DOHH2 (cell line): ENCODE measurements around the gene PITPNC1.

ENCODE experiments used
- H3F3A ChIP-seq: fragments of 200-600 bp; sonication (generic), shearing (Covaris generic); 2 replicates; pipeline ENCODE4 v1.6.0; 2016; ENCODE audit warnings: antibody characterized with exemption, mild to moderate bottlenecking; ENCODE audit not compliant: control insufficient read depth, insufficient read depth
- H3K27ac ChIP-seq: fragments of 200-600 bp; sonication (generic); 2 replicates; pipeline ENCODE4 v1.5.1; 2014; ENCODE audit warnings: low read depth, mild to moderate bottlenecking, low read length, moderate library complexity
- H3K27me3 ChIP-seq: fragments of 200-600 bp; sonication (generic); 2 replicates; pipeline ENCODE4 v1.6.1; 2014; ENCODE audit warnings: mild to moderate bottlenecking, low read length, mixed read lengths; ENCODE audit not compliant: control insufficient read depth
- H3K36me3 ChIP-seq: fragments of 200-600 bp; sonication (generic); 2 replicates; pipeline ENCODE4 v1.6.1; 2014; ENCODE audit warnings: mild to moderate bottlenecking, low read length, moderate library complexity, mixed read lengths; ENCODE audit not compliant: control insufficient read depth
- H3K4me1 ChIP-seq: fragments of 200-600 bp; sonication (generic); 2 replicates; pipeline ENCODE4 v1.6.1; 2014; ENCODE audit warnings: mild to moderate bottlenecking, low read length, mixed read lengths; ENCODE audit not compliant: control insufficient read depth
- H3K4me2 ChIP-seq: fragments of 200-600 bp; sonication (generic); 2 replicates; pipeline ENCODE4 v1.6.0; 2014; ENCODE audit warnings: mild to moderate bottlenecking, low read length, moderate library complexity
- H3K4me3 ChIP-seq: fragments of 200-600 bp; sonication (generic); 2 replicates; pipeline ENCODE4 v1.5.1; 2014; ENCODE audit warnings: mild to moderate bottlenecking, low read length, mixed read lengths
- H3K79me2 ChIP-seq: fragments of 200-600 bp; sonication (generic); 2 replicates; pipeline ENCODE4 v1.6.1; 2014; ENCODE audit warnings: mild to moderate bottlenecking, low read length, mixed read lengths; ENCODE audit not compliant: control insufficient read depth
- H3K9me2 ChIP-seq: fragments of 200-600 bp; sonication (generic); replicated peaks from 2 replicates; pipeline ENCODE4 v1.6.1; 2014; ENCODE audit warnings: mild to moderate bottlenecking, low read length, mixed read lengths; ENCODE audit not compliant: control insufficient read depth
- H3K9me3 ChIP-seq: fragments of 200-600 bp; sonication (generic); 2 replicates; pipeline ENCODE4 v1.6.1; 2014; ENCODE audit warnings: antibody characterized with exemption, low read length, mixed read lengths; ENCODE audit not compliant: control insufficient read depth, insufficient read depth
- H4K20me1 ChIP-seq: fragments of 200-600 bp; sonication (generic); 2 replicates; pipeline ENCODE4 v1.6.0; 2014; ENCODE audit warnings: low read depth, mild to moderate bottlenecking, antibody characterized with exemption, low read length, moderate library complexity; ENCODE audit not compliant: control insufficient read depth, insufficient read depth
- CTCF ChIP-seq: fragments of 200-600 bp; sonication (generic); IDR thresholded peaks from one replicate; pipeline ENCODE4 v1.5.1; 2014; ENCODE audit warnings: antibody characterized with exemption, mild to moderate bottlenecking, low read depth, low read length; ENCODE audit not compliant: poor library complexity, severe bottlenecking
- EZH2phosphoT487 ChIP-seq: fragments of 200-600 bp; sonication (generic); IDR thresholded peaks from 2 replicates; pipeline ENCODE4 v1.6.1; 2017; ENCODE audit warnings: borderline replicate concordance, mild to moderate bottlenecking, antibody characterized with exemption, low read length, moderate library complexity, mixed read lengths

PITPNC1 gene

GRCh38 chr17:67503739-67504138 lies 126.7 kb downstream of the PITPNC1 start:
- no peaks in the 10 kb centered on the region for H3K9me3 ChIP-seq
- H3F3A ChIP-seq: no peaks in the 10 kb centered on the region
- no peaks in the 10 kb centered on the region for H3K36me3 ChIP-seq
- H3K4me1 ChIP-seq: no peaks in the 10 kb centered on the region
- no peaks in the 10 kb centered on the region for H3K9me2 ChIP-seq
- TF ChIP-seq EZH2phosphoT487 (no peak), CTCF (no peak)
- no peaks in the 10 kb centered on the region for H4K20me1 ChIP-seq
- no peak overlapping the region for H3K4me3 ChIP-seq
- no peaks in the 10 kb centered on the region for H3K79me2 ChIP-seq
- no peak overlapping the region for H3K27ac ChIP-seq
- no peaks in the 10 kb centered on the region for H3K27me3 ChIP-seq
- no peak overlapping the region for H3K4me2 ChIP-seq

GRCh38 chr17:67504182-67504581 lies 127.1 kb downstream of the PITPNC1 start:
- H3K27me3 ChIP-seq: no peaks in the 10 kb centered on the region
- no peak overlapping the region for H3K27ac ChIP-seq
- H3K9me3 ChIP-seq: no peaks in the 10 kb centered on the region
- H3K36me3 ChIP-seq: no peaks in the 10 kb centered on the region
- no peaks in the 10 kb centered on the region for H3F3A ChIP-seq
- TF ChIP-seq CTCF: no peak
- no peak for TF ChIP-seq EZH2phosphoT487
- H3K79me2 ChIP-seq: no peaks in the 10 kb centered on the region
- no peaks in the 10 kb centered on the region for H3K9me2 ChIP-seq
- no peaks in the 10 kb centered on the region for H3K4me1 ChIP-seq
- no peak overlapping the region for H3K4me3 ChIP-seq
- no peaks in the 10 kb centered on the region for H4K20me1 ChIP-seq
- no peak overlapping the region for H3K4me2 ChIP-seq

GRCh38 chr17:67506966-67507365 lies 129.9 kb downstream of the PITPNC1 start:
- Histone ChIP-seq H4K20me1 (no peaks in the 10 kb centered on the region), H3K9me3 (no peaks in the 10 kb centered on the region), H3K36me3 (no peaks in the 10 kb centered on the region), H3K79me2 (no peaks in the 10 kb centered on the region), H3K4me2 (no peak overlapping the region), H3K4me1 (no peaks in the 10 kb centered on the region), H3K27me3 (no peaks in the 10 kb centered on the region), H3K9me2 (no peaks in the 10 kb centered on the region), H3K4me3 (no peak overlapping the region), H3F3A (no peaks in the 10 kb centered on the region), H3K27ac (no peak overlapping the region)
- TF ChIP-seq CTCF (no peak), EZH2phosphoT487 (no peak)
